Suprapubic skin (tissue), 4 donors: ENCODE data around the gene PHLDB2. TPM values are rescaled to one million over a fixed set of nuclear protein-coding genes. Genes with fewer than 3 reads are reported as not detected.

Experiments
- DNase-seq, 2 donors: peaks; one replicate each; pipeline ENCODE4 v3.0.0-alpha.2; 2019; ENCODE audit warnings: low spot score in 2 of 2
- H3K27ac ChIP-seq: fragments of 200-600 bp; sonication (generic); one replicate; pipeline ENCODE4 v1.5.1; 2019
- H3K27me3 ChIP-seq: fragments of 200-600 bp; sonication (generic); one replicate; pipeline ENCODE4 v1.5.1; 2019
- H3K36me3 ChIP-seq: fragments of 200-600 bp; sonication (generic); one replicate; pipeline ENCODE4 v1.5.1; 2019
- H3K4me1 ChIP-seq: fragments of 200-600 bp; sonication (generic); one replicate; pipeline ENCODE4 v1.5.1; 2019
- H3K4me3 ChIP-seq: fragments of 200-600 bp; sonication (generic); one replicate; pipeline ENCODE4 v1.5.1; 2019; ENCODE audit warnings: mild to moderate bottlenecking
- H3K9me3 ChIP-seq: fragments of 200-600 bp; sonication (generic); one replicate; pipeline ENCODE4 v1.5.1; 2019
- CTCF ChIP-seq, 2 donors: fragments of 200-600 bp in 1 of 2; fragments of 450-650 bp in 1 of 2; sonication (generic) in 1 of 2; IDR thresholded peaks; one replicate each; pipeline ENCODE4 v1.5.1; 2016 to 2019; ENCODE audit warnings: antibody characterized with exemption in 2 of 2, mild to moderate bottlenecking in 1 of 2, moderate library complexity in 1 of 2
- EP300 ChIP-seq: sonication (generic); formaldehyde crosslinking; IDR thresholded peaks from one replicate; pipeline ENCODE4 v1.6.1; 2017; ENCODE audit warnings: antibody characterized with exemption
- POLR2A ChIP-seq, 2 donors: fragments of 450-650 bp; IDR thresholded peaks; one replicate each; pipeline ENCODE4 v1.6.1; 2017; ENCODE audit warnings: antibody characterized with exemption in 2 of 2, mild to moderate bottlenecking in 2 of 2, moderate library complexity in 2 of 2
- POLR2AphosphoS5 ChIP-seq, 3 donors: sonication (generic); formaldehyde crosslinking; IDR thresholded peaks; one replicate each; pipeline ENCODE4 v1.6.1; 2017; ENCODE audit warnings: antibody characterized with exemption in 3 of 3
- WGBS: methylation state at CpG from one replicate; pipeline ENCODE4 v1.1.5; 2018; 5-methylcytosine and 5-hydroxymethylcytosine counted together
- total RNA-seq, 4 donors: library from RNA; depleted of rRNA; stranded (reverse); fragments of >200 nt; gene quantifications; one replicate each; pipeline ENCODE4 v1.1.0, GENCODE V29; 2016

The PHLDB2 gene
- total RNA-seq, 4 donors from 2014 or later, result 39.8 to 107 (median 60.7) TPM

- Histone ChIP-seq H3K36me3 (peaks cover 18% of the 10 kb centered on the region), H3K9me3 (no peaks in the 10 kb centered on the region), H3K27me3 (no peaks in the 10 kb centered on the region), H3K4me3 (no peak overlapping the region), H3K27ac (no peak overlapping the region), H3K4me1 (peaks cover 6% of the 10 kb centered on the region)
- DNase-seq, result no peak
- TF ChIP-seq POLR2AphosphoS5 (IDR thresholded peaks at IDR 0.05) (no peak), CTCF (IDR thresholded peaks at IDR 0.05) (no peak), POLR2A (IDR thresholded peaks at IDR 0.05) (no peak), EP300 (no peak)
- WGBS, result 89% methylated on average over 9 of the region's 9 CpGs
Observed at GRCh38 chr3:111919370-111920065, 60.5 kb downstream of the PHLDB2 start.

- H3K9me3 ChIP-seq, result no peaks in the 10 kb centered on the region
- H3K4me3 ChIP-seq, result no peak overlapping the region
- peaks cover 14% of the 10 kb centered on the region for H3K36me3 ChIP-seq
- no peak for DNase-seq
- no peak for TF ChIP-seq CTCF (IDR thresholded peaks at IDR 0.05)
- TF ChIP-seq EP300, result no peak
- H3K27me3 ChIP-seq, result no peaks in the 10 kb centered on the region
- no peak overlapping the region for H3K27ac ChIP-seq
- peaks cover 8% of the 10 kb centered on the region for H3K4me1 ChIP-seq
- WGBS, result 68% methylated on average over 1 of the region's 1 CpG
Observed at GRCh38 chr3:111921181-111921580, 62.1 kb downstream of the PHLDB2 start.

GRCh38 chr3:111923095-111923771, 64.2 kb downstream of the PHLDB2 start:
- Histone ChIP-seq H3K4me3 (no peak overlapping the region), H3K27me3 (no peaks in the 10 kb centered on the region), H3K9me3 (no peaks in the 10 kb centered on the region), H3K36me3 (peaks cover 14% of the 10 kb centered on the region), H3K27ac (no peak overlapping the region), H3K4me1 (peaks cover 8% of the 10 kb centered on the region)
- no peak for TF ChIP-seq POLR2AphosphoS5 (IDR thresholded peaks at IDR 0.05)
- no peak for TF ChIP-seq EP300
- no peak for TF ChIP-seq POLR2A (IDR thresholded peaks at IDR 0.05)
- TF ChIP-seq CTCF (IDR thresholded peaks at IDR 0.05), result no peak
- 61% methylated on average over 2 of the region's 2 CpGs for WGBS
- DNase-seq, result no peak

GRCh38 chr3:111923806-111924205, 64.7 kb downstream of the PHLDB2 start:
- H3K9me3 ChIP-seq, result no peaks in the 10 kb centered on the region
- WGBS, result 89% methylated on average over 1 of the region's 1 CpG
- H3K4me3 ChIP-seq, result no peak overlapping the region
- H3K4me1 ChIP-seq, result peaks cover 8% of the 10 kb centered on the region
- H3K27ac ChIP-seq, result no peak overlapping the region
- H3K36me3 ChIP-seq, result peaks cover 9% of the 10 kb centered on the region
- DNase-seq, result no peak
- TF ChIP-seq CTCF (IDR thresholded peaks at IDR 0.05) (no peak), POLR2AphosphoS5 (IDR thresholded peaks at IDR 0.05) (no peak), EP300 (no peak)
- H3K27me3 ChIP-seq, result no peaks in the 10 kb centered on the region

GRCh38 chr3:111924283-111924682, 65.2 kb downstream of the PHLDB2 start:
- H3K27ac ChIP-seq, result no peak overlapping the region
- H3K4me3 ChIP-seq, result no peak overlapping the region
- DNase-seq, result peak in 1 of 2 donors; percentile 73
- TF ChIP-seq CTCF (IDR thresholded peaks at IDR 0.05) (no peak), POLR2AphosphoS5 (IDR thresholded peaks at IDR 0.05) (peak in 2 of 3 donors; percentile 31 to 46)
- no peaks in the 10 kb centered on the region for H3K9me3 ChIP-seq
- 45% methylated on average over 6 of the region's 6 CpGs for WGBS
- H3K27me3 ChIP-seq, result no peaks in the 10 kb centered on the region
- H3K4me1 ChIP-seq, result peaks cover 8% of the 10 kb centered on the region
- peaks cover 5% of the 10 kb centered on the region for H3K36me3 ChIP-seq
